HepG2 (cell line): Measurements from ENCODE around the gene ABHD1. TPM values are rescaled to one million over a fixed set of nuclear protein-coding genes. Genes with fewer than 3 reads are reported as not detected.

ENCODE experiments used
- DNMT3B ChIP-seq: conservative IDR thresholded peaks from 2 replicates; pipeline ENCODE4 v1.6.1; 2016; ENCODE audit warnings: missing biosample characterization, control low read depth
- GABPA ChIP-seq, 2 experiments: IDR thresholded peaks; 2 replicates each; pipeline ENCODE4 v1.6.1; 2011 to 2016; ENCODE audit warnings: low read depth in 2 of 2, low read length in 1 of 2, missing biosample characterization in 1 of 2, missing genetic modification characterization in 1 of 2
- HINFP ChIP-seq: sonication (generic); formaldehyde crosslinking; IDR thresholded peaks from 2 replicates; pipeline ENCODE4 v1.4.0; 2020; ENCODE audit warnings: low read depth, mild to moderate bottlenecking, missing genetic modification reagents
- KAT2B ChIP-seq: fragments of 150-350 bp; IDR thresholded peaks from 2 replicates; pipeline ENCODE4 v1.6.1; 2014; ENCODE audit warnings: low read depth, low read length, borderline replicate concordance
- KLF16 ChIP-seq, 2 experiments: sonication (generic) in 1 of 2; formaldehyde crosslinking in 1 of 2; IDR thresholded peaks; 2 replicates each; pipeline versions ENCODE4 v1.6.1 to v1.8.0; 2016 to 2023; ENCODE audit warnings: missing genetic modification reagents in 2 of 2, missing compliant biosample characterization in 1 of 2
- POGK ChIP-seq: sonication (generic); formaldehyde crosslinking; conservative IDR thresholded peaks from 2 replicates; pipeline ENCODE4 v1.8.0; 2022; ENCODE audit warnings: mild to moderate bottlenecking, moderate library complexity, missing genetic modification reagents
- PTBP1 ChIP-seq: fragments of 200-400 bp; formaldehyde crosslinking; IDR thresholded peaks from 2 replicates; pipeline ENCODE4 v1.6.1; 2018; ENCODE audit warnings: low read length, low read depth; ENCODE audit not compliant: poor library complexity, severe bottlenecking
- SP2 ChIP-seq: sonication (generic); formaldehyde crosslinking; IDR thresholded peaks from 2 replicates; pipeline ENCODE4 v1.5.1; 2020; ENCODE audit warnings: mild to moderate bottlenecking, missing genetic modification reagents
- ZBTB8A ChIP-seq: sonication (generic); formaldehyde crosslinking; IDR thresholded peaks from 2 replicates; pipeline ENCODE4 v1.4.0; 2020; ENCODE audit warnings: mild to moderate bottlenecking, low read depth, missing genetic modification reagents, borderline replicate concordance
- ZHX1 ChIP-seq: sonication (generic); formaldehyde crosslinking; IDR thresholded peaks from 2 replicates; pipeline ENCODE4 v1.8.1; 2022; ENCODE audit warnings: low read depth, mild to moderate bottlenecking, missing genetic modification reagents
- ZNF280B ChIP-seq: sonication (generic); formaldehyde crosslinking; IDR thresholded peaks from 2 replicates; pipeline ENCODE4 v1.5.0; 2020; ENCODE audit warnings: missing genetic modification reagents, mild to moderate bottlenecking, borderline replicate concordance
- ZNF329 ChIP-seq: sonication (generic); formaldehyde crosslinking; IDR thresholded peaks from 2 replicates; pipeline ENCODE4 v1.9.0; 2021; ENCODE audit warnings: low read depth, mild to moderate bottlenecking, missing genetic modification reagents
- ZNF33B ChIP-seq: sonication (generic); formaldehyde crosslinking; IDR thresholded peaks from 2 replicates; pipeline ENCODE4 v1.5.1; 2020; ENCODE audit warnings: mild to moderate bottlenecking, missing genetic modification reagents
- ZNF639 ChIP-seq: conservative IDR thresholded peaks from 2 replicates; pipeline ENCODE4 v1.6.1; 2018; ENCODE audit warnings: missing genetic modification reagents
- ZNF672 ChIP-seq: sonication (generic); formaldehyde crosslinking; IDR thresholded peaks from 2 replicates; pipeline ENCODE4 v1.8.1; 2022; ENCODE audit warnings: missing genetic modification reagents
- ZNF709 ChIP-seq: sonication (generic); formaldehyde crosslinking; IDR thresholded peaks from 2 replicates; pipeline ENCODE4 v1.5.0; 2020; ENCODE audit warnings: mild to moderate bottlenecking, missing genetic modification reagents
- ZNF747 ChIP-seq: sonication (generic); formaldehyde crosslinking; IDR thresholded peaks from 2 replicates; pipeline ENCODE4 v1.8.1; 2023; ENCODE audit warnings: missing genetic modification reagents, mild to moderate bottlenecking, borderline replicate concordance
- ZNF768 ChIP-seq: sonication (generic); formaldehyde crosslinking; IDR thresholded peaks from 2 replicates; pipeline ENCODE4 v1.4.0; 2020; ENCODE audit warnings: missing genetic modification reagents
- polyA plus RNA-seq, 8 experiments: library from polyadenylated mRNA; depleted of rRNA in 3 of 8; stranded (reverse) in 7 of 8; unstranded in 1 of 8; fragments of >200 nt; fragmentation: Illumina TruSeq in 4 of 8; extraction: Trizol in 4 of 8; gene quantifications; 2 replicates each; pipeline versions ENCODE4 v1.2.1 to v1.2.3, GENCODE V29; 2011 to 2016; ENCODE audit warnings: low read depth in 4 of 8, missing spikeins in 1 of 8, mixed read lengths in 1 of 8; ENCODE audit not compliant: insufficient read depth in 1 of 8
- total RNA-seq, 5 experiments: library from RNA; depleted of rRNA; stranded (reverse); fragments of >200 nt; fragmentation: Illumina TruSeq; extraction: Trizol; gene quantifications; 2 replicates each; pipeline ENCODE4 v1.2.3, GENCODE V29; 2016; ENCODE audit warnings: low read depth in 1 of 5

Gene ABHD1
- total and polyA plus RNA-seq, 2 of the 13 experiments (the other 11 are each of a cell fraction or from before 2014, with no cell fraction given): 0.04 to 0.81 TPM

GRCh38 chr2:27086724-27087593 lies 36.7 kb upstream of the ABHD1 start, which contains the start of gene KHK (continued):
- TF ChIP-seq ZNF709 (CRISPR knock-in tag) (peak; percentile 21; the same call in 1 of the 2 replicates), ZNF639 (CRISPR knock-in tag) (no peak; the same call in 1 of the 2 replicates), ZNF768 (CRISPR knock-in tag) (peak; percentile 65), ZHX1 (CRISPR knock-in tag) (peak; percentile 10; the same call in 1 of the 2 replicates), ZNF747 (CRISPR knock-in tag) (no peak; the same call in 1 of the 2 replicates), ZNF280B (CRISPR knock-in tag) (peak; percentile 77; the same call in 1 of the 2 replicates), ZNF672 (CRISPR knock-in tag) (no peak), DNMT3B (CRISPR knock-in tag) (no peak), HINFP (CRISPR knock-in tag) (peak; percentile 75; the same call in 1 of the 2 replicates), PTBP1 (no peak), KAT2B (no peak), GABPA (IDR thresholded peaks at IDR 0.05; ENCODE audit: low read depth, low read length) (no peak), GABPA (CRISPR knock-in tag; IDR thresholded peaks at IDR 0.05; ENCODE audit: low read depth) (peak; percentile 34), SP2 (CRISPR knock-in tag) (peak; percentile 3; the same call in 1 of the 2 replicates), ZNF329 (CRISPR knock-in tag) (no peak), POGK (CRISPR knock-in tag) (peak; percentile 84; the same call in 1 of the 2 replicates), KLF16 (CRISPR knock-in tag; IDR thresholded peaks at IDR 0.05) (peak; percentile 11 to 73; a peak in 2 of 4 replicates), ZNF33B (CRISPR knock-in tag) (0 out of 2 replicates have a peak, but pooled peaks have one; percentile 27), ZBTB8A (CRISPR knock-in tag) (no peak)
